Mucosa of gallbladder (tissue), 1 donor: ENCODE results near the gene CAMTA2. TPM values are rescaled to one million over a fixed set of nuclear protein-coding genes. Genes with fewer than 3 reads are reported as not detected.
"Not testable (repeated sequence)": the region's sequence is repeated elsewhere in the genome, so short reads cannot be mapped to it uniquely, and the experiment has no call there.

Experiments used
- DNase-seq: peaks from one replicate; pipeline ENCODE4 v3.0.0-alpha.2; 2020; ENCODE audit warnings: low spot score
- total RNA-seq: library from RNA; stranded (reverse); gene quantifications from one replicate; pipeline ENCODE4 v1.2.1, GENCODE V29; 2021
- donor health status: DM: no; HTN: no; CAD: no.

The CAMTA2 gene
- 68.0 TPM for total RNA-seq

DNA sequence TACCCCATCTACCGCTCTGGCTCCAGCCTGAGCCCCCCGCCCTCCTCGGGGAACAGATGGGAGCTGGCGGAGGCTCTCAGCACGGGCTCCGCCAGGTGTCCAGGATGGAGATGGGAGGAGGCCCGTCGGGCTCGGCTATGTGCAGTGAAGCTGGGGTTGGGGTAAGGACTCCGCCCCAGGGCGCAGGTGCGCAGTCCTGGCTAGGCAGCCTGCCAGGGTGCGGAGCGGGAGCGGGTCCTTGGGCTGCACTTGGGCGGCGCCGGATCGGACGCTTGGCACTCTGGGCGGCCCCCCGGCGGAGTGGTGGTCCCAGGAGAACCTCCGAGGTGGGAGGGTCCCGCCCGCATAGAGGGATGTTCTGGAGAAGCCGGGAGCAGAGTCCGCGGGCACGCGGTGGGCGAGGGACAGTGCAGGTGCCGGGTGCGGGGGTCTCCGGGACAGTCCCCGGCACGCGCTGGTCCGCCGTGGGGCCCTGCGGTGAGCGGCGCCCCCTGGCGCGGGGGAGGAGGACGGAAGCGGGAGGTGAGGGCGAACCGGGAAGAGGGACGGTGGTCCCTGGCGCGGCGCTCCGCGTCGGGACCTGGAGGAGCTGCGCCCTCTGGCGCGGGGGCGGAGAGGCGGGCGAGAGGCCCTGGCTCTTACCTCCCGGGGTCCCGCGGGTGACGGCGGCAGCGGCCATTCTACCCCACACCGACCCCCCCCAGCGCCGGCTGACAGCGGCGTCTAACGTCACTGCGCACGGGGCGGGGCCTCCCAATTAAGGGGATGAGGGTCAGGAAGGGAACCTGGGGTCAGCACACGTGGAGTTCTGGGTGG lies at the start of gene CAMTA2:
CAMTA2 (minus strand) TSS at position 725 of the 816 bp plus-strand sequence. CDS start 1,453 bp downstream, outside the sequence.
- peak; percentile 81 for DNase-seq

DNA sequence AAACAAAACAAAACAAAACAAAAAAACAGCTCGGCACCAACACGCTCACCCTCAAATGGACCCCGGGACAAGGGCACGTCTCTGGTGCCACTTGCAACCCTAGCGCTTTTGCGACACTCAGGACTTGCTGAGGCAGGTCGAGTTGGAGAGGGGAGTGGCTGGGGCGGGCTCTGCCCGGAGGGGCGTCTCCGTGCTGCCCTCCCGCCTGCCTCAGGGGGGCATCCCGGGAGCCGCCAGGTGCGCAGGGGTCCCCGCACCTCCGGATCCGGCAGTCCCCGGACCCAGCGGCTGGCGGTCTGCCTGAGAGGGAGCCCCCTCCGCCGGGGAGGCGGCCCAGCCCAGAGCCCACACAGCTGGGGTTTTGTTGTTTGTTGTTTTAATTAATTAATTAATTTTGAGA lies 47.8 kb upstream of the CAMTA2 start, which contains the start of gene SLC52A1:
SLC52A1 (minus strand) TSS at position 112 of the 400 bp plus-strand sequence. CDS start 820 bp downstream, outside the sequence.
- no peak for DNase-seq

GRCh38 chr17:5034651-5035050 lies 47.2 kb upstream of the CAMTA2 start:
- DNase-seq: no peak

- DNase-seq: no peak
Measured at GRCh38 chr17:5034063-5034462, 46.6 kb upstream of the CAMTA2 start.

DNA sequence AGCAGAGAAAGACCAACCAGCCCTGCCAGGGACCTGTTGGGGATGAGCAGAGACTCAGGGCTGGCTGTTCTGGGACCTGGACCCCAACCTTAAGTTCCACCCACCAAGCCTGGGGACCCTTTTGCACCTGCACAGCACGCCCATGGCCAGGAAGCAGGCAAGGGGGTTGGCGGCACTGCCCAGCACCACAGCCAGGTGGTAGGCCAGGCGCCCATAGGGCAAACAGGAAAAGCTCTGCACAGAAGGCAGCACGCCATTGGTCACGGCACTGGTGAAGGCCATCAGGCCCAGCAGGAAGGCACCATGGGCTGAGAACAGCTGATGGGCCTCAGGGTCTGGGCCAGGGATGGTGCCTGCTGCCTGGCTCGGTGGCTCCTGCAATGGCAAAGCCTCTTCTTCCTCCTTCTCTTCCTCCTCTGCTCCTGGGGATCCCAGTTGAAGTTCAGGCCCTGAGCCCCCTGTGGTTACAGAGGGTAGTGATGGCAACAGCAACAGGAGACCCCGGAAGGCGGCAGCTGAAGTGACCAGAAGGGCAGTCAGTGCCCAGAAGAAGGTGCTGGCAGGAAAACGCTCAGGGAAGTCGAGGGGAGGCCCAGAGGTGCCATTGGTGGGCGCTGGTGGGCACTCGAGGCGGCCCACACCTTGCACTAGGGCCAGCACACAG lies 46.0 kb upstream of the CAMTA2 start:
- DNase-seq: no peak

GRCh38 chr17:5032865-5033264 lies 45.4 kb upstream of the CAMTA2 start:
- no peak for DNase-seq

DNA sequence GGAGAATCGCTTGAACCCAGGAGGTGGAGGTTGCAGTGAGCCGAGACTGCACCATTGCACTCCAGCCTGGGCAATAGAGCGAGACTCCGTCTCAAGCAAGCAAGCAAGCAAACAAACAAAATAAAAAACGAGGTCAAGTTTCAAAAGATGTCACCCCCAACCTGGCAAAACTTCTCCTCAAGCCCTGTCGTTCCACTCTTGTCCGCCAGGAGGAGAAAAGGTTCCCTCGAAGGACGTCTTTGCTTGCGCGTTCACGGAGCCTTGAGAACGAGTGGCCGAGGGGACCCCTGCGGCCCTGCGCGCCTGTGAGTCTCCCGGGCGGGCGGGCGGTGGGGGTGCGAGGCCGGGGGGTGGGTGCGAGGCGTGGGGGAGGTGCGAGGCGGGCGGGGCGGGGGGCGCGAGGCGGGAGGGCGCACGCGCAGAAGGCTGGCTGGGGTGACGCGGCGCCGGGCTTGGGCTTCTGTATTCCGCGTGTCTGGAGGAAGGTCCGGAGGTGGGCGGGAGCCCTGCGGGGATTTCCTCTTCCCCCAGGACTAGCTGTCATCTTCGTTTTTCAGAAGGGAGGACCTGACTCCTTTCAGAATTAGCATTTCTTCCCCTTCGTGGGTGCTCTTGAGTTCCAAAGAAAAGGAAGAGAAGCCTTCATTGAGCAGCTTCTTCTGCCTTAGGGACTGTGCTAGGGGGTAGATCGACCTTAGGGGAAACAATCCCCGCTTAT lies 44.0 kb upstream of the CAMTA2 start:
- DNase-seq: peak; percentile 81

GRCh38 chr17:5030168-5030567 lies 42.7 kb upstream of the CAMTA2 start:
- DNase-seq: not testable (repeated sequence)

GRCh38 chr17:5027916-5028315 lies 40.4 kb upstream of the CAMTA2 start:
- no peak for DNase-seq

DNA sequence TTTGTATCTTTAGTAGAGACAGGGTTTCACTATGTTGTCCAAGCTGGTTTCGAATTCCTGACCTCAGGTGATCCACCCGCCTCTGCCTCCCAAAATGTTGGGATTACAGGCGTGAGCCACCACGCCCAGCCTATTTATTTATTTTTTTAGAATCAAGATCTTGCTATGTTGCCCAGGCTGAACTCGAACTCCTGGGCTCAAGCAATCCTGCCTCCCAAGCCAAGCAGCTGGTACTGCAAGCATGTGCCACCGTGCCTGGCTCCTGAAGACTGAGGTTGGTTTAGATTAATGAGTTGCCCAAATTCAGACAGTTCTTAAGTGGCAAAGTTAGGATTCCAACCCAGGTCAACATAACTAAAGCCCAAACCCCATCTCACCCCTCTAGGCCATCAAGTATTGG lies 39.8 kb upstream of the CAMTA2 start:
- DNase-seq: no peak

DNA sequence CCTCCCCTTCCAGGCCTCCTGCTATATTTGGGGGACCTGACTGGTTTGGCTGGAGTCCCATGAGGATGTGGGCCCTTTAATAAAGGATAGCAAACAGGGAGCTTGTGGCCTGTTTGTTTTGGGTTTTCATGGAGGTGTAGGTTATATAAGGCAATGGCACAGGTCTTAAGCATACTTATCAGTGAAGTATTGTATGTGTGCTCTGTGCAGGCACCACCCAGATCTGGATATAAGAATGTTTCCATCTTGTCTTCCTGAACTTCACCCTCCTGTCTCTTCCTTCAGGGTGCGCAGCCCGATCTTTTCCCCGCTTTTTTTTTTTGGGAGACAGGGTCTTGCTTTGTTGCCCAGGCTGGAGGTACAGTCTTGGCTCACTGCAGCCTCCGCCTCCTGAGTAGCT lies 37.1 kb upstream of the CAMTA2 start:
- DNase-seq: no peak

- no peak for DNase-seq
Measured at GRCh38 chr17:5023588-5024147, 36.2 kb upstream of the CAMTA2 start.

DNA sequence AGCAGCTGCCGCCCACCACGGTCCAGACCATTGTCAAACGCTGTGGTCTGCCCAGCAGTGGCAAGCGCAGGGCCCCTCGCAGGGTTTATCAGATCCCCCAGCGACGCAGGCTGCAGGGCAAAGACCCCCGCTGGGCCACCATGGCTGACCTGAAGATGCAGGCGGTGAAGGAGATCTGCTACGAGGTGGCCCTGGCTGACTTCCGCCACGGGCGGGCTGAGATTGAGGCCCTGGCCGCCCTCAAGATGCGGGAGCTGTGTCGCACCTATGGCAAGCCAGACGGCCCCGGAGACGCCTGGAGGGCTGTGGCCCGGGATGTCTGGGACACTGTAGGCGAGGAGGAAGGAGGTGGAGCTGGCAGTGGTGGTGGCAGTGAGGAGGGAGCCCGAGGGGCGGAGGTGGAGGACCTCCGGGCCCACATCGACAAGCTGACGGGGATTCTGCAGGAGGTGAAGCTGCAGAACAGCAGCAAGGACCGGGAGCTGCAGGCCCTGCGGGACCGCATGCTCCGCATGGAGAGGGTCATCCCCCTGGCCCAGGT lies 34.8 kb upstream of the CAMTA2 start:
- no peak for DNase-seq

DNA sequence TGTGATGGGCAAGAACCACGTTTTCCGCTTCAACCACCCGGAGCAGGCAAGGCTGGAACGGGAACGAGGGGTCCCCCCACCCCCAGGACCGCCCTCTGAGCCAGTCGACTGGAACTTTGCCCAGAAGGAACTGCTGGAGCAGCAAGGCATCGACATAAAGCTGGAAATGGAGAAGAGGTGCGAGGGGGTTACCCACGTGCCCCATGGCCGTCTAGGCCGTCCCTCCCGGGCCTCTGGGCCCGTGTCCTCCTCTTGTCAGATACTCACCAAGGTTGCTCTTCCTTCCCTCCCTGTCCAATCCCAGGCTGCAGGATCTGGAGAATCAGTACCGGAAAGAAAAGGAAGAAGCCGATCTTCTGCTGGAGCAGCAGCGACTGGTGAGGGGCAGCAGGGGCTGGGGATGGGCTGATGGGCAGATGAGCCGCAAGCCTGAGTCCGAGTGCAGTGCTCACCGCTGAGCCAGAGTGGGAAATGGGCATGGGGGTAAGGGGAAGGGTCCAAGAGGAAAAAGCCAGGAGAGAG lies 33.1 kb upstream of the CAMTA2 start:
- no peak for DNase-seq

DNA sequence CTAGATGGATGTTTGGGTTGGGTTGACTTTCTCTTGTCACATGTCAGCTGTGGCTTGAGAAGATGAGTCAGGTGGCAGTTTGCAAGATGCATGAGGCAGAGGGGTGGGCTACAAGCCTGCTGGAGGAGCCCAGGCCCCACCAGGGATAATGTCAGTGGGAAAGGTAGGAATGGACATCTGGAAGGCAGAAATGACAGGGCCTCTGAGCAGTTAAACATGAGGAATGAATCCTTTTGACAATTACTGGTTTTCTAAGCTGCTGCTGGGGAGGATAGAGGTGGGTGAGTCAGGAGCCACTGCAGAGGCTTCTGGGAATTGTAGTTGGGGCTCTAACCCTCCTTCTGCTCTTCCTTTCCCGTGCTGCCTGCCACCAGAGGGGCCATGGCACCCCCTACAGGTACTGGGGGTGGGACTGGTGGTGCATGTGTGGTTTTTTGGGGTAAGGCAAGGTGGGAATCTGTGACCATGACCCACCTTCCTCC lies 32.0 kb upstream of the CAMTA2 start:
- DNase-seq: no peak

GRCh38 chr17:5014357-5014756 lies 26.9 kb upstream of the CAMTA2 start:
- no peak for DNase-seq

DNA sequence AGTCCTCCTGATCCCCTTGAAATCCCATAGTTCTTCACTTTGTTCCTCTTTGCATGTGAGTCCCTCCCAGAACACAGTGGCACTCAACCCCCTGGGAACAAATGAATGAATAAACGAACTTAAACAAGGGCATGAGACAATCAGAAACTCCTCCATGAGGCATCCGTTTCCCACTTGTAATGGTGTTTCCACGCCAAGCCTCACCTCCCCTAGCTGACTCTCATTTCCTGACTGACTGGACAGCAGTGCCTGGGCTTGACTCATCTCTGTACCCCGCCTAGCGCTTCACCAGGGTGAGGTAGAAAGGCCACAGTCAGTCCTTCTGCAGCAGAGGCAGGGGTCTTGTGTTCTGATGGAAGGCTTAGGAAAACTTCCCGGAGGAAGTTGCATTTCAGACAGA lies 24.5 kb upstream of the CAMTA2 start:
- DNase-seq: no peak

- no peak for DNase-seq
Measured at GRCh38 chr17:5003214-5003867, 15.9 kb upstream of the CAMTA2 start.

GRCh38 chr17:5002121-5002788 lies 14.8 kb upstream of the CAMTA2 start:
- no peak for DNase-seq

- DNase-seq: no peak
Measured at GRCh38 chr17:5000237-5000639, 12.8 kb upstream of the CAMTA2 start.
